Upper lobe of left lung (tissue), 6 donors: ENCODE results near the gene NELFB. TPM values are rescaled to one million over a fixed set of nuclear protein-coding genes. Genes with fewer than 3 reads are reported as not detected.
"Not testable (repeated sequence)": the region's sequence is repeated elsewhere in the genome, so short reads cannot be mapped to it uniquely, and the experiment has no call there.

Source experiments
- ATAC-seq, 2 donors: fragments of 200-7000 bp; cut with Tn5 transposase; one replicate each; pipeline ENCODE4 v1.9.1; 2022; ENCODE audit warnings: mild to moderate bottlenecking in 2 of 2, moderate library complexity in 2 of 2; ENCODE audit not compliant: low FRiP score in 2 of 2
- DNase-seq, 2 donors: peaks; one replicate each; pipeline ENCODE4 v3.0.0-alpha.2; 2019 to 2020
- H3K27ac ChIP-seq, 4 donors: fragments of 200-600 bp; sonication (generic); one replicate each; pipeline ENCODE4 v1.5.1; 2016 to 2019
- H3K27me3 ChIP-seq, 4 donors: fragments of 200-600 bp; sonication (generic); one replicate each; pipeline ENCODE4 v1.5.1; 2017 to 2019
- H3K36me3 ChIP-seq, 4 donors: fragments of 200-600 bp; sonication (generic); one replicate each; pipeline ENCODE4 v1.5.1; 2016 to 2019
- H3K4me1 ChIP-seq, 4 donors: fragments of 200-600 bp; sonication (generic); one replicate each; pipeline ENCODE4 v1.5.1; 2018 to 2019
- H3K4me3 ChIP-seq, 4 donors: fragments of 200-600 bp; sonication (generic); one replicate each; pipeline ENCODE4 v1.5.1; 2017 to 2019; ENCODE audit warnings: mild to moderate bottlenecking in 2 of 4, moderate library complexity in 1 of 4
- H3K9me3 ChIP-seq, 4 donors: fragments of 200-600 bp; sonication (generic); one replicate each; pipeline ENCODE4 v1.5.1; 2018 to 2019
- CTCF ChIP-seq, 6 experiments: fragments of 450-650 bp in 4 of 6; fragments of 200-600 bp in 2 of 6; sonication (generic) in 2 of 6; IDR thresholded peaks; one replicate each; pipeline ENCODE4 v1.5.1; 2016 to 2019; ENCODE audit warnings: antibody characterized with exemption in 6 of 6
- EP300 ChIP-seq, 4 donors: sonication (generic); formaldehyde crosslinking; IDR thresholded peaks; one replicate each; pipeline ENCODE4 v1.5.1; 2017; ENCODE audit warnings: antibody characterized with exemption in 4 of 4, control low read depth in 2 of 4
- POLR2A ChIP-seq, 4 donors: fragments of 450-650 bp; IDR thresholded peaks; one replicate each; pipeline ENCODE4 v1.5.1; 2016 to 2017; ENCODE audit warnings: antibody characterized with exemption in 4 of 4, mild to moderate bottlenecking in 2 of 4
- POLR2AphosphoS5 ChIP-seq, 2 donors: sonication (generic); formaldehyde crosslinking; IDR thresholded peaks; one replicate each; pipeline ENCODE4 v1.5.1; 2017; ENCODE audit warnings: antibody characterized with exemption in 2 of 2
- WGBS, 2 donors: methylation state at CpG; one replicate each; pipeline ENCODE4 v1.1.5; 2017 to 2018; 5-methylcytosine and 5-hydroxymethylcytosine counted together
- total RNA-seq, 6 donors: library from RNA; depleted of rRNA in 4 of 6; stranded (reverse); fragments of >200 nt in 4 of 6; gene quantifications; one replicate each; pipeline versions ENCODE4 v1.1.0 to v1.2.1, GENCODE V29; 2016 to 2021
- donor health status: DM: no; HTN: no; CAD: no; lungs with moderate emphysema.
- donor health status: DM: no; HTN: yes; CAD: no; lungs with severe emphysema.

Gene NELFB
- total RNA-seq, 6 donors from 2014 or later: 31.8 to 55.6 (median 49.8) TPM

GRCh38 chr9:137256362-137256761, 1.2 kb downstream of the NELFB start:
- TF ChIP-seq POLR2A (IDR thresholded peaks at IDR 0.05): no peak
- TF ChIP-seq CTCF (IDR thresholded peaks at IDR 0.05): no peak
- no peak for TF ChIP-seq POLR2AphosphoS5 (IDR thresholded peaks at IDR 0.05)
- TF ChIP-seq EP300 (IDR thresholded peaks at IDR 0.05): no peak
- DNase-seq: peak in 1 of 2 donors; percentile 25
- no peak for ATAC-seq
- H3K4me1 ChIP-seq: peaks cover 23 to 30% (median 25%) of the 10 kb centered on the region in 4 donors
- H3K27ac ChIP-seq: no peak overlapping the region
- no peaks in the 10 kb centered on the region for H3K9me3 ChIP-seq
- WGBS, 2 donors: 85 to 91% methylated on average over 9 to 15 of the region's 15 CpGs
- peak overlapping the region in 3 of 4 donors; percentile 100 for H3K4me3 ChIP-seq
- H3K27me3 ChIP-seq: no peaks in the 10 kb centered on the region
- H3K36me3 ChIP-seq: peaks cover 2 to 27% (median 18%) of the 10 kb centered on the region in 4 donors

- peak overlapping the region in 2 of 4 donors; percentile 100 for H3K4me3 ChIP-seq
- no peak overlapping the region for H3K27ac ChIP-seq
- H3K36me3 ChIP-seq: peaks cover 2 to 27% (median 18%) of the 10 kb centered on the region in 4 donors
- ATAC-seq (no peak), DNase-seq (peak in 1 of 2 donors; percentile 27)
- H3K4me1 ChIP-seq: peaks cover 23 to 34% (median 25%) of the 10 kb centered on the region in 4 donors
- TF ChIP-seq POLR2AphosphoS5 (IDR thresholded peaks at IDR 0.05): no peak
- no peak for TF ChIP-seq CTCF (IDR thresholded peaks at IDR 0.05)
- no peak for TF ChIP-seq POLR2A (IDR thresholded peaks at IDR 0.05)
- no peak for TF ChIP-seq EP300 (IDR thresholded peaks at IDR 0.05)
- H3K9me3 ChIP-seq: no peaks in the 10 kb centered on the region
- H3K27me3 ChIP-seq: no peaks in the 10 kb centered on the region
- whole genome bisulfite sequencing, 2 donors: 88 to 96% methylated on average over 9 to 15 of the region's 15 CpGs
Observed at GRCh38 chr9:137256856-137257255, 1.7 kb downstream of the NELFB start.

- WGBS, 2 donors: 39 to 50% methylated on average over 9 to 15 of the region's 15 CpGs
- H3K4me1 ChIP-seq: peaks cover 0 to 13% (median 1%) of the 10 kb centered on the region in 4 donors
- not testable (repeated sequence) for H3K27me3 ChIP-seq, H3K9me3 ChIP-seq, DNase-seq, H3K4me3 ChIP-seq, H3K27ac ChIP-seq, ATAC-seq
- peak; percentile 29 to 61 (median 44) for TF ChIP-seq CTCF (IDR thresholded peaks at IDR 0.05)
- peaks cover 14 to 58% (median 41%) of the 10 kb centered on the region in 4 donors for H3K36me3 ChIP-seq
Observed at GRCh38 chr9:137262173-137262908, 7.2 kb downstream of the NELFB start.

- H3K27me3 ChIP-seq: no peaks in the 10 kb centered on the region
- ATAC-seq (peak in 1 of 2 donors; percentile 28), DNase-seq (peak in 1 of 2 donors; percentile 80)
- no peak overlapping the region for H3K27ac ChIP-seq
- no peak overlapping the region for H3K4me3 ChIP-seq
- no peak for TF ChIP-seq POLR2AphosphoS5 (IDR thresholded peaks at IDR 0.05)
- no peak for TF ChIP-seq POLR2A (IDR thresholded peaks at IDR 0.05)
- TF ChIP-seq EP300 (IDR thresholded peaks at IDR 0.05): no peak
- TF ChIP-seq CTCF (IDR thresholded peaks at IDR 0.05): no peak
- peaks cover 14 to 60% (median 43%) of the 10 kb centered on the region in 4 donors for H3K36me3 ChIP-seq
- no peaks in the 10 kb centered on the region for H3K9me3 ChIP-seq
- peaks cover 2 to 18% (median 7%) of the 10 kb centered on the region in 4 donors for H3K4me1 ChIP-seq
- WGBS, 2 donors: 82 to 90% methylated on average over 16 to 24 of the region's 24 CpGs
Observed at GRCh38 chr9:137262909-137263285, 7.8 kb downstream of the NELFB start.
